Suppressor macrophage (primary cell): ENCODE results near the gene MAF.

Source experiments
- DNase-seq, 4 experiments: peaks; one replicate each; pipeline ENCODE4 v3.0.0-alpha.2; 2020 to 2022
- total RNA-seq, 17 experiments: gene quantifications; one replicate each; lab custom pipeline; 2026; ENCODE audit warnings: mixed read lengths in 6 of 17, inconsistent platforms in 3 of 17; lab: John Stamatoyannopoulos, UW

MAF gene
- total RNA-seq = 12.8 to 265 (median 136) reads per million in 17 experiments

GRCh38 chr16:79600638-79601091 is at the start of gene MAF:
Gene MAF (minus strand): TSS chr16:79600737. CDS start chr16:79599902, 835 bp downstream.
- peak; percentile 96 to 99 (median 97) for DNase-seq

- no peak for DNase-seq
Observed at GRCh38 chr16:79648826-79649225, 48.3 kb upstream of the MAF start.

- DNase-seq = no peak
Observed at GRCh38 chr16:79647586-79647985, 47.0 kb upstream of the MAF start.

- no peak for DNase-seq
Observed at GRCh38 chr16:79645701-79646100, 45.2 kb upstream of the MAF start.

- DNase-seq = no peak
Observed at GRCh38 chr16:79644971-79645667, 44.6 kb upstream of the MAF start.

- DNase-seq = no peak
Observed at GRCh38 chr16:79642652-79643051, 42.1 kb upstream of the MAF start.

GRCh38 chr16:79640513-79641360 is 40.2 kb upstream of the MAF start:
- peak in 1 of 4 experiments; percentile 2 for DNase-seq

- DNase-seq = peak in 1 of 4 experiments; percentile 4
Observed at GRCh38 chr16:79639576-79640311, 39.2 kb upstream of the MAF start.

GRCh38 chr16:79638386-79638785 is 37.8 kb upstream of the MAF start:
- no peak for DNase-seq

- DNase-seq = no peak
Observed at GRCh38 chr16:79635488-79635887, 35.0 kb upstream of the MAF start.

GRCh38 chr16:79634298-79634697 is 33.8 kb upstream of the MAF start:
- DNase-seq = no peak

- DNase-seq = no peak
Observed at GRCh38 chr16:79632289-79632688, 31.8 kb upstream of the MAF start.

- DNase-seq = peak in 2 of 4 experiments; percentile 10 to 22
Observed at GRCh38 chr16:79628988-79629387, 28.5 kb upstream of the MAF start.

GRCh38 chr16:79628501-79628975 is 28.0 kb upstream of the MAF start:
- no peak for DNase-seq

GRCh38 chr16:79627092-79627491 is 26.6 kb upstream of the MAF start:
- DNase-seq = no peak

GRCh38 chr16:79625738-79626137 is 25.2 kb upstream of the MAF start:
- no peak for DNase-seq

- DNase-seq = no peak
Observed at GRCh38 chr16:79623824-79624223, 23.3 kb upstream of the MAF start.

- DNase-seq = no peak
Observed at GRCh38 chr16:79623062-79623461, 22.5 kb upstream of the MAF start.

GRCh38 chr16:79621027-79621426 is 20.5 kb upstream of the MAF start:
- no peak for DNase-seq

GRCh38 chr16:79618692-79619050 is 18.1 kb upstream of the MAF start:
- DNase-seq = no peak

GRCh38 chr16:79618041-79618691 is 17.6 kb upstream of the MAF start:
- DNase-seq = no peak

GRCh38 chr16:79613009-79613408 is 12.5 kb upstream of the MAF start:
- DNase-seq = no peak
